ENCODE results near the gene EFCAB6. TPM values are rescaled to one million over a fixed set of nuclear protein-coding genes. Genes with fewer than 3 reads are reported as not detected.

EFCAB6 gene
- total and polyA plus RNA-seq, 2 donors (not counting 3 experiments of a cell fraction or from before 2014, with no cell fraction given), result 0.07 to 0.31 TPM

DNA sequence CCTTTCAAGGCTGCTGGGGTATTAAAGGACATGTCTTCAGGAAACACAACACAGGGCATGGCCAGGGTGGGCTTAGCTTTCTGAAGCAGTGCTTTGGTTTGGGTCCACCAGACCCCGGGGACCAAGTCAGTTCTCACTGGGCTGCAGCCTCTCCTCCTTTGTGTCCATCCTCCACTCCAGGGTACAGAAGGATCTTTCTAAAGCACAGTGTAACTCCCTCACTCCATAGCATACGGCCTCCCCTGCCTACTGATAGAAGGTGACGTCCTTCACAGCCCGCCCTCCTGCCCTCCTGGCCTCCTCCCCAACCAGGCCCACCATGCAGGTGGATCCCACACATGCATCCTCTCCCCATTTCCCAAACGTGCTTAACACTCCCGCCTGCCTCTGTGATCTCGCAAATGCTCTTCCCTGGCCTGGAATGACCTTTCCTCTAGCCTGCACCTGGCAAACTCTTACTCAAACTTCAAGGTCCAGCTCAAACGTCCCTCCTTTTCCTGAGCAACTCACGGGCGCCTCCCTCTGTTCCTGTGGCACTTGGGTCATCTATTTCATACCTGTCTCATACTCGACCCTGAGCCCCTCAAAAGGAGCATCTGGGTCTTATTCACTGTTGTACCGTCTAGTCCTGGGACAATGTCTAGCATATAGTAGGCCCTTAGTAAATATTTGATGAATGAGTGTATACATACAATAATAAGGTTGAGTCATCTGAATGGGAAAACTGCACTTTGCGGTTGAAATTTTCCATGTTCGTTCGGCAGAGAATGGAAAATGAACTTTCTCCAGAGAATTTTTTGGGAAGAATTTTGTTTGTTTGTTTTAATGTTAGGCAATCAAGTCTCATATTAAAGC lies 187.7 kb downstream of the EFCAB6 start:
- no peaks in the 10 kb centered on the region for H3K79me2 ChIP-seq (ENCODE audit: control insufficient read depth, insufficient read depth, low read length)
- no peaks in the 10 kb centered on the region for H3K9me3 ChIP-seq (replicated peaks; ENCODE audit: control insufficient read depth, insufficient read depth, low read length)
- no peaks in the 10 kb centered on the region for H3K27me3 ChIP-seq (ENCODE audit: control insufficient read depth in 2 of 2, insufficient read depth in 2 of 2, low read length in 2 of 2)
- H2AFZ ChIP-seq (ENCODE audit: low read depth, low read length), result no peak overlapping the region
- intact Hi-C loops (cut with micrococcal nuclease), result no loop called here
- dilution Hi-C loops (cut with MboI; ENCODE audit: extremely low pct_ligation_motif_present, low sequenced_read_pairs), result no loop called here
- no peak overlapping the region for H3K4me3 ChIP-seq (replicated peaks in 1 of 3; ENCODE audit: insufficient read depth in 1 of 3, low read depth in 1 of 3, low read length in 3 of 3)
- H3K36me3 ChIP-seq (ENCODE audit: control insufficient read depth in 2 of 2, extremely low read depth in 1 of 2, insufficient read depth in 2 of 2, low read length in 2 of 2), result no peaks in the 10 kb centered on the region
- no peak overlapping the region for H3K9ac ChIP-seq (replicated peaks; ENCODE audit: extremely low read depth, insufficient read depth, low read length)
- no peak for FAIRE-seq
- CTCF ChIA-PET, result no interaction called here
- H4K20me1 ChIP-seq (replicated peaks; ENCODE audit: control insufficient read depth, extremely low read depth, insufficient read depth, low read length), result no peaks in the 10 kb centered on the region
- no peak for TF ChIP-seq FOS (IDR thresholded peaks at IDR 0.05; ENCODE audit: borderline replicate concordance, insufficient read depth, low read length)
- TF ChIP-seq, protein P1, sequence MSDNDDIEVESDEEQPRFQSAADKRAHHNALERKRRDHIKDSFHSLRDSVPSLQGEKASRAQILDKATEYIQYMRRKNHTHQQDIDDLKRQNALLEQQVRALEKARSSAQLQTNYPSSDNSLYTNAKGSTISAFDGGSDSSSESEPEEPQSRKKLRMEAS (IDR thresholded peaks at IDR 0.05; ENCODE audit: insufficient read depth, insufficient read length), result no peak
- no peak for TF ChIP-seq JUN (IDR thresholded peaks at IDR 0.05; ENCODE audit: borderline replicate concordance, insufficient read depth, insufficient read length, low read depth)
- TF ChIP-seq EZH2 (IDR thresholded peaks at IDR 0.05; ENCODE audit: borderline replicate concordance, low read depth, low read length, severe bottlenecking), result no peak
- no peak for TF ChIP-seq MYC (IDR thresholded peaks at IDR 0.05; ENCODE audit: low read depth, low read length)
- TF ChIP-seq POLR2AphosphoS5 (IDR thresholded peaks at IDR 0.05; ENCODE audit: insufficient read depth, low read depth, low read length), result no peak
- no peak for TF ChIP-seq GATA2 (IDR thresholded peaks at IDR 0.05; ENCODE audit: insufficient read depth, insufficient read length, low read depth, low read length)
- TF ChIP-seq POLR2A (IDR thresholded peaks at IDR 0.05; ENCODE audit: low read depth, low read length), result no peak
- TF ChIP-seq, protein P2, sequence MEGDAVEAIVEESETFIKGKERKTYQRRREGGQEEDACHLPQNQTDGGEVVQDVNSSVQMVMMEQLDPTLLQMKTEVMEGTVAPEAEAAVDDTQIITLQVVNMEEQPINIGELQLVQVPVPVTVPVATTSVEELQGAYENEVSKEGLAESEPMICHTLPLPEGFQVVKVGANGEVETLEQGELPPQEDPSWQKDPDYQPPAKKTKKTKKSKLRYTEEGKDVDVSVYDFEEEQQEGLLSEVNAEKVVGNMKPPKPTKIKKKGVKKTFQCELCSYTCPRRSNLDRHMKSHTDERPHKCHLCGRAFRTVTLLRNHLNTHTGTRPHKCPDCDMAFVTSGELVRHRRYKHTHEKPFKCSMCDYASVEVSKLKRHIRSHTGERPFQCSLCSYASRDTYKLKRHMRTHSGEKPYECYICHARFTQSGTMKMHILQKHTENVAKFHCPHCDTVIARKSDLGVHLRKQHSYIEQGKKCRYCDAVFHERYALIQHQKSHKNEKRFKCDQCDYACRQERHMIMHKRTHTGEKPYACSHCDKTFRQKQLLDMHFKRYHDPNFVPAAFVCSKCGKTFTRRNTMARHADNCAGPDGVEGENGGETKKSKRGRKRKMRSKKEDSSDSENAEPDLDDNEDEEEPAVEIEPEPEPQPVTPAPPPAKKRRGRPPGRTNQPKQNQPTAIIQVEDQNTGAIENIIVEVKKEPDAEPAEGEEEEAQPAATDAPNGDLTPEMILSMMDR (IDR thresholded peaks at IDR 0.05; ENCODE audit: extremely low read depth in 1 of 2, insufficient read depth in 1 of 2, low read depth in 1 of 2, low read length in 2 of 2), result no peak
- POLR2A ChIA-PET, result no interaction called here
- DNase-seq (ENCODE audit: low read depth, low spot score), result no peak
- no peaks in the 10 kb centered on the region for H3K9me1 ChIP-seq (replicated peaks; ENCODE audit: control insufficient read depth, extremely low read depth, insufficient read depth, low read length)
- no peaks in the 10 kb centered on the region for H3K4me1 ChIP-seq (ENCODE audit: control insufficient read depth, extremely low read depth, insufficient read depth, low read length)
- no peak overlapping the region for H3K27ac ChIP-seq (ENCODE audit: insufficient read depth, low read depth, low read length)
- BruUV-seq (replicated peaks), result no TSS peak
- H3K4me2 ChIP-seq (ENCODE audit: insufficient read depth, low read length), result no peak overlapping the region

Data from endothelial cell of umbilical vein (primary cell).